ENCODE data around the gene KRTAP4-3.

- TF ChIP-seq, protein P1, sequence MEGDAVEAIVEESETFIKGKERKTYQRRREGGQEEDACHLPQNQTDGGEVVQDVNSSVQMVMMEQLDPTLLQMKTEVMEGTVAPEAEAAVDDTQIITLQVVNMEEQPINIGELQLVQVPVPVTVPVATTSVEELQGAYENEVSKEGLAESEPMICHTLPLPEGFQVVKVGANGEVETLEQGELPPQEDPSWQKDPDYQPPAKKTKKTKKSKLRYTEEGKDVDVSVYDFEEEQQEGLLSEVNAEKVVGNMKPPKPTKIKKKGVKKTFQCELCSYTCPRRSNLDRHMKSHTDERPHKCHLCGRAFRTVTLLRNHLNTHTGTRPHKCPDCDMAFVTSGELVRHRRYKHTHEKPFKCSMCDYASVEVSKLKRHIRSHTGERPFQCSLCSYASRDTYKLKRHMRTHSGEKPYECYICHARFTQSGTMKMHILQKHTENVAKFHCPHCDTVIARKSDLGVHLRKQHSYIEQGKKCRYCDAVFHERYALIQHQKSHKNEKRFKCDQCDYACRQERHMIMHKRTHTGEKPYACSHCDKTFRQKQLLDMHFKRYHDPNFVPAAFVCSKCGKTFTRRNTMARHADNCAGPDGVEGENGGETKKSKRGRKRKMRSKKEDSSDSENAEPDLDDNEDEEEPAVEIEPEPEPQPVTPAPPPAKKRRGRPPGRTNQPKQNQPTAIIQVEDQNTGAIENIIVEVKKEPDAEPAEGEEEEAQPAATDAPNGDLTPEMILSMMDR (IDR thresholded peaks at IDR 0.05), result no peak
- TF ChIP-seq EZH2 (IDR thresholded peaks at IDR 0.05), result no peak
- no peak for TF ChIP-seq EZH2phosphoT487 (IDR thresholded peaks at IDR 0.05)
Observed at GRCh38 chr17:41147531-41148204, 20.4 kb downstream of the KRTAP4-3 start.
